Neural cell (in vitro differentiated cells): ENCODE results near the gene ITGB4. TPM values are rescaled to one million over a fixed set of nuclear protein-coding genes. Genes with fewer than 3 reads are reported as not detected.

Source experiments
- H2AFZ ChIP-seq: fragments of 200-600, 300-800 bp; sonication (generic), shearing (Covaris generic); 2 replicates; pipeline ENCODE4 v1.6.0; 2014; ENCODE audit warnings: low read depth, mild to moderate bottlenecking, antibody characterized with exemption, low read length, moderate library complexity
- H3F3A ChIP-seq: fragments of 200-600 bp; shearing (Covaris generic); 2 replicates; pipeline ENCODE4 v1.6.1; 2016; ENCODE audit warnings: mild to moderate bottlenecking, moderate library complexity, mixed read lengths, antibody characterized with exemption, low read length; ENCODE audit not compliant: insufficient read depth, poor library complexity, severe bottlenecking
- H3K27ac ChIP-seq: fragments of 200-600, 300-800 bp; sonication (generic), shearing (Covaris generic); 2 replicates; pipeline ENCODE4 v1.5.1; 2014; ENCODE audit warnings: mild to moderate bottlenecking, low read length, moderate library complexity
- H3K27me3 ChIP-seq: fragments of 300-800, 200-600 bp; sonication (generic), shearing (Covaris generic); 2 replicates; pipeline ENCODE4 v1.6.0; 2014; ENCODE audit warnings: mild to moderate bottlenecking, low read depth, low read length, moderate library complexity; ENCODE audit not compliant: insufficient read depth
- H3K36me3 ChIP-seq: fragments of 300-800, 200-600 bp; sonication (generic), shearing (Covaris generic); 2 replicates; pipeline ENCODE4 v1.5.1; 2014; ENCODE audit warnings: mild to moderate bottlenecking, antibody characterized with exemption, low read length, moderate library complexity; ENCODE audit not compliant: insufficient read depth
- H3K4me2 ChIP-seq: fragments of 300-800, 200-600 bp; sonication (generic), shearing (Covaris generic); 2 replicates; pipeline ENCODE4 v1.6.0; 2014; ENCODE audit warnings: mild to moderate bottlenecking, low read length
- H3K4me3 ChIP-seq: fragments of 300-800, 200-600 bp; sonication (generic), shearing (Covaris generic); 2 replicates; pipeline ENCODE4 v1.5.1; 2014; ENCODE audit warnings: mild to moderate bottlenecking, low read length, moderate library complexity
- H3K79me2 ChIP-seq: fragments of 200-600 bp; shearing (Covaris generic); replicated peaks from 2 replicates; pipeline ENCODE4 v1.6.0; 2014; ENCODE audit warnings: mild to moderate bottlenecking, low read length, moderate library complexity; ENCODE audit not compliant: insufficient read depth
- H3K9ac ChIP-seq: fragments of 300-800, 200-600 bp; sonication (generic), shearing (Covaris generic); 2 replicates; pipeline ENCODE4 v1.6.1; 2016; ENCODE audit warnings: mild to moderate bottlenecking, low read length, mixed read lengths
- H3K9me2 ChIP-seq: fragments of 200-600 bp; shearing (Covaris generic); 2 replicates; pipeline ENCODE4 v1.6.1; 2016; ENCODE audit warnings: mild to moderate bottlenecking, low read length, mixed read lengths; ENCODE audit not compliant: insufficient read depth
- H3K9me3 ChIP-seq: fragments of 200-600, 300-800 bp; sonication (generic), shearing (Covaris generic); 2 replicates; pipeline ENCODE4 v1.6.1; 2016; ENCODE audit warnings: mild to moderate bottlenecking, mixed run types, low read length, moderate library complexity, mixed read lengths
- H4K20me1 ChIP-seq: fragments of 200-600 bp; shearing (Covaris generic); 2 replicates; pipeline ENCODE4 v1.6.1; 2016; ENCODE audit warnings: mild to moderate bottlenecking, mixed run types; ENCODE audit not compliant: insufficient read depth
- CTCF ChIP-seq: fragments of 450-650 bp; IDR thresholded peaks from 2 replicates; pipeline ENCODE4 v1.5.1; 2014; ENCODE audit warnings: antibody characterized with exemption, mild to moderate bottlenecking, moderate library complexity; ENCODE audit not compliant: poor library complexity, severe bottlenecking
- EP300 ChIP-seq: fragments of 450-650 bp; conservative IDR thresholded peaks from 2 replicates; pipeline ENCODE4 v1.6.1; 2014; ENCODE audit warnings: antibody characterized with exemption, mild to moderate bottlenecking, moderate library complexity; ENCODE audit not compliant: poor library complexity, severe bottlenecking
- EZH2 ChIP-seq: fragments of 200-600, 300-800 bp; shearing (Covaris generic), sonication (generic); IDR thresholded peaks from 2 replicates; pipeline ENCODE4 v1.6.1; 2014; ENCODE audit warnings: antibody characterized with exemption, low read length, borderline replicate concordance, mild to moderate bottlenecking; ENCODE audit not compliant: insufficient read depth, poor library complexity, severe bottlenecking
- MXI1 ChIP-seq: fragments of 450-650 bp; conservative IDR thresholded peaks from 2 replicates; pipeline ENCODE4 v1.6.1; 2014; ENCODE audit warnings: antibody characterized with exemption, mild to moderate bottlenecking; ENCODE audit not compliant: poor library complexity, severe bottlenecking
- POLR2AphosphoS5 ChIP-seq: IDR thresholded peaks from 2 replicates; pipeline ENCODE4 v1.6.1; 2012
- RAD21 ChIP-seq: fragments of 450-650 bp; conservative IDR thresholded peaks from 2 replicates; pipeline ENCODE4 v1.6.1; 2014; ENCODE audit warnings: antibody characterized with exemption, mild to moderate bottlenecking, moderate library complexity
- REST ChIP-seq: IDR thresholded peaks from 2 replicates; pipeline ENCODE4 v1.6.1; 2012; ENCODE audit warnings: borderline replicate concordance
- SMC3 ChIP-seq: fragments of 450-650 bp; conservative IDR thresholded peaks from 2 replicates; pipeline ENCODE4 v1.6.1; 2014; ENCODE audit warnings: antibody characterized with exemption, mild to moderate bottlenecking, moderate library complexity; ENCODE audit not compliant: poor library complexity
- TAF1 ChIP-seq: IDR thresholded peaks from 2 replicates; pipeline ENCODE4 v1.6.1; 2012; ENCODE audit warnings: low read depth
- polyA plus RNA-seq: library from polyadenylated mRNA; depleted of rRNA; stranded (reverse); fragments of >200 nt; gene quantifications from 2 replicates; pipeline ENCODE4 v1.2.3, GENCODE V29; 2014

ITGB4 gene
- polyA plus RNA-seq, 1 donor from 2014 or later: not detected

- TF ChIP-seq POLR2AphosphoS5: no peak
- TF ChIP-seq SMC3: no peak
- no peak for TF ChIP-seq EZH2
- no peak for TF ChIP-seq EP300
- no peak for TF ChIP-seq RAD21
- no peak for TF ChIP-seq CTCF
- TF ChIP-seq TAF1: no peak
- no peak for TF ChIP-seq REST
- no peak for TF ChIP-seq MXI1
- H3K79me2 ChIP-seq: no peaks in the 10 kb centered on the region
- no peak overlapping the region for H3K4me3 ChIP-seq
- no peaks in the 10 kb centered on the region for H3F3A ChIP-seq
- no peaks in the 10 kb centered on the region for H3K36me3 ChIP-seq
- no peak overlapping the region for H3K27ac ChIP-seq
- H3K9ac ChIP-seq: no peak overlapping the region
- no peaks in the 10 kb centered on the region for H4K20me1 ChIP-seq
- H2AFZ ChIP-seq: no peak overlapping the region
- H3K27me3 ChIP-seq: no peaks in the 10 kb centered on the region
- H3K4me2 ChIP-seq: no peak overlapping the region
- H3K9me3 ChIP-seq: no peaks in the 10 kb centered on the region
- no peaks in the 10 kb centered on the region for H3K9me2 ChIP-seq
Measured at GRCh38 chr17:75691371-75691791, 29.9 kb upstream of the ITGB4 start.

- no peaks in the 10 kb centered on the region for H3K36me3 ChIP-seq
Measured at GRCh38 chr17:75691801-75692626, 29.2 kb upstream of the ITGB4 start.

More at GRCh38 chr17:75691801-75692626, 29.2 kb upstream of the ITGB4 start:
- Histone ChIP-seq H4K20me1 (no peaks in the 10 kb centered on the region), H3K9ac (no peak overlapping the region), H3K9me3 (no peaks in the 10 kb centered on the region), H3K9me2 (no peaks in the 10 kb centered on the region), H3K27ac (no peak overlapping the region), H3K27me3 (no peaks in the 10 kb centered on the region), H3K4me3 (no peak overlapping the region), H2AFZ (no peak overlapping the region), H3K79me2 (no peaks in the 10 kb centered on the region), H3F3A (no peaks in the 10 kb centered on the region), H3K4me2 (no peak overlapping the region)
- TF ChIP-seq CTCF: no peak
- TF ChIP-seq RAD21: no peak
- no peak for TF ChIP-seq MXI1
- TF ChIP-seq TAF1: no peak
- no peak for TF ChIP-seq EZH2
- TF ChIP-seq POLR2AphosphoS5: no peak
- TF ChIP-seq EP300: no peak
- TF ChIP-seq REST: no peak
- no peak for TF ChIP-seq SMC3
